Tibial artery (tissue), 4 donors: ENCODE data around the gene CDC73.

Experiments used
- DNase-seq, 2 donors: peaks; one replicate each; pipeline ENCODE4 v3.0.0-alpha.2; 2019
- H3K27ac ChIP-seq, 2 donors: fragments of 200-600 bp; sonication (generic) in 1 of 2; 1 replicate in 1 of 2; 2 replicates in 1 of 2; pipeline ENCODE4 v1.5.1; 2018 to 2019; ENCODE audit warnings: mild to moderate bottlenecking in 1 of 2
- H3K27me3 ChIP-seq, 2 donors: fragments of 200-600 bp; sonication (generic) in 1 of 2; one replicate each; pipeline versions ENCODE4 v1.5.1 to v1.6.0; 2016 to 2019
- H3K36me3 ChIP-seq, 3 donors: fragments of 200-600 bp; sonication (generic) in 2 of 3; one replicate each; pipeline ENCODE4 v1.5.1; 2016 to 2019; ENCODE audit warnings: mild to moderate bottlenecking in 2 of 3
- H3K4me1 ChIP-seq, 4 donors: fragments of 200-600 bp; sonication (generic) in 2 of 4; 1 replicate in 3 of 4; 2 replicates in 1 of 4; pipeline ENCODE4 v1.5.1; 2016 to 2019
- H3K4me3 ChIP-seq, 2 donors: fragments of 200-600 bp; sonication (generic) in 1 of 2; 1 replicate in 1 of 2; 2 replicates in 1 of 2; pipeline ENCODE4 v1.5.1; 2018 to 2019; ENCODE audit warnings: mild to moderate bottlenecking in 2 of 2
- H3K9me3 ChIP-seq, 3 donors: fragments of 200-600 bp; sonication (generic) in 1 of 3; one replicate each; pipeline ENCODE4 v1.5.1; 2016 to 2019
- intact Hi-C: fragments of 100-400 bp; cut with DNase I; formaldehyde crosslinking; loops from one replicate; pipeline ENCODE4 v1.15.0; 2023; ENCODE audit warnings: low total_unique reads
- TF ChIP-seq, protein P1 (sequence below), 2 experiments: fragments of 200-600 bp in 1 of 2; fragments of 450-650 bp in 1 of 2; IDR thresholded peaks; one replicate each; pipeline ENCODE4 v1.5.1; 2017 to 2019; ENCODE audit warnings: antibody characterized with exemption in 2 of 2, mild to moderate bottlenecking in 1 of 2, moderate library complexity in 1 of 2

The CDC73 gene

DNA sequence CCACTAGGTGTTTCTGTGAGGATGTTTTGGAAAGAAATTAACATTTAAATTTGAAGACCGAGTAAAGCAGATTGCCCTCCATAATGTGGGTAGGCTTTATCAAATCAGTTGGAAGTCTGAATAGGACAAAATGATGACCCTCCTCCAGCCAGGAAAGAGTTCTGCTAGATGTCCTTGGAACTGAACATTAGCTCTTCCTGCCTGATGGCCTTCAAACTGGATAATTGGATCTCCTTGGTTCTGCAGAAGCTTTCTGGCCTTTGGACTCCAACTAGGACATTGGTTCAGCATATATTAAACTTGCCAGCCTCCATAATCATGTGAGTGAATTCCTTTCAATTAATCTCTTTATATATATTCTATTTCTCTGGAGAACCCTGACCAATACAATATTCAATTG lies 12.2 kb upstream of the CDC73 start:
- H3K4me1 ChIP-seq = peaks cover 0 to 24% (median 9%) of the 10 kb centered on the region in 4 donors
- DNase-seq = no peak
- no peak overlapping the region for H3K27ac ChIP-seq
- intact Hi-C loops = loop anchor here (5.0 kb wide), 1 partner anchor 47 kb away; no protein-coding TSS in a partner anchor
- H3K9me3 ChIP-seq = no peaks in the 10 kb centered on the region
- no peak overlapping the region for H3K4me3 ChIP-seq
- no peaks in the 10 kb centered on the region for H3K36me3 ChIP-seq
- TF ChIP-seq, protein P1, sequence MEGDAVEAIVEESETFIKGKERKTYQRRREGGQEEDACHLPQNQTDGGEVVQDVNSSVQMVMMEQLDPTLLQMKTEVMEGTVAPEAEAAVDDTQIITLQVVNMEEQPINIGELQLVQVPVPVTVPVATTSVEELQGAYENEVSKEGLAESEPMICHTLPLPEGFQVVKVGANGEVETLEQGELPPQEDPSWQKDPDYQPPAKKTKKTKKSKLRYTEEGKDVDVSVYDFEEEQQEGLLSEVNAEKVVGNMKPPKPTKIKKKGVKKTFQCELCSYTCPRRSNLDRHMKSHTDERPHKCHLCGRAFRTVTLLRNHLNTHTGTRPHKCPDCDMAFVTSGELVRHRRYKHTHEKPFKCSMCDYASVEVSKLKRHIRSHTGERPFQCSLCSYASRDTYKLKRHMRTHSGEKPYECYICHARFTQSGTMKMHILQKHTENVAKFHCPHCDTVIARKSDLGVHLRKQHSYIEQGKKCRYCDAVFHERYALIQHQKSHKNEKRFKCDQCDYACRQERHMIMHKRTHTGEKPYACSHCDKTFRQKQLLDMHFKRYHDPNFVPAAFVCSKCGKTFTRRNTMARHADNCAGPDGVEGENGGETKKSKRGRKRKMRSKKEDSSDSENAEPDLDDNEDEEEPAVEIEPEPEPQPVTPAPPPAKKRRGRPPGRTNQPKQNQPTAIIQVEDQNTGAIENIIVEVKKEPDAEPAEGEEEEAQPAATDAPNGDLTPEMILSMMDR (IDR thresholded peaks at IDR 0.05) = no peak
- H3K27me3 ChIP-seq = no peaks in the 10 kb centered on the region

DNA sequence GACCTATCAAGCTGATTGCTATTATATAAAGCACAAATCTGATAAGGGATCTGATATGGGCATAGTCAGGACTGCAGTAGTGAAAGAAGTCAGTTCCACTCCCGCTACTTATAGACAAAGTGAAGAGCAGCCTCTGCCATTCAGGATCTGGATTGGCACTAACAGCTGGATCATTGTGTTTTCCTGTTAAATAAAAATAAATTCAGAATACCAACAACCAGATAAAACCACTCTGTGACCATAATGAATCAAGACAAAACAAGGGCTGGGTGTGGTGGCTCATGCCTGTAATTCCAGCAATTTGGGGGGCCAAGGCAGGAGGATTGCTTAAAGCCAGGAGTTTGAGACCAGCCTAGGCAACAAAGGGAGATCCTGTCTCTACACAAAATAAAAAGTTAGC lies 11.6 kb upstream of the CDC73 start:
- intact Hi-C loops = no loop called here

DNA sequence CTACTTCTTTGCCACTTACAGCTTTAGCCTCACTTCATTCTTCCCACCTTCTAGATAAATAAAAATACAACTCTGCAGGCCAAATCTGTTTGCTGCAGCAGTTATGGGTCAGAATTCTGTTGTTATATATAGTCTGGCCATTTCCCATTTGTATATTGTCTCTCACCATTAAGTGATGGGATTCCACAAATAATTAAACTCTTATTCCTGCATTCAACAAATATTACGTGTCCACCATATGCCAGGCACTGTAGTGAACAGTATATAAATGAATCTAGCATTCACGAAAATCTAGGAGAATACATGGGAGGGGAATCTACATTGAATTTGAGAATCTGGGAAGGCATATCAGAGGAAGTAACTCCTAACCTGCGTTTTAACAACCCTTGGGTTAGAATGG lies 11.0 kb upstream of the CDC73 start:
- Histone ChIP-seq H3K36me3 (no peaks in the 10 kb centered on the region), H3K9me3 (no peaks in the 10 kb centered on the region), H3K4me1 (peaks cover 0 to 29% (median 9%) of the 10 kb centered on the region in 4 donors), H3K27me3 (no peaks in the 10 kb centered on the region), H3K27ac (peak overlapping the region; percentile 69 to 72), H3K4me3 (no peak overlapping the region)
- DNase-seq = no peak
- intact Hi-C loops = no loop called here
- TF ChIP-seq, protein P1 (IDR thresholded peaks at IDR 0.05) = no peak

More for the DNA sequence above, 11.6 kb upstream of the CDC73 start:
- TF ChIP-seq, protein P1 (IDR thresholded peaks at IDR 0.05) = no peak
- H3K27ac ChIP-seq = peak overlapping the region in 1 of 2 donors; percentile 72
- no peaks in the 10 kb centered on the region for H3K36me3 ChIP-seq
- H3K27me3 ChIP-seq = no peaks in the 10 kb centered on the region
- H3K9me3 ChIP-seq = no peaks in the 10 kb centered on the region
- H3K4me3 ChIP-seq = no peak overlapping the region
- H3K4me1 ChIP-seq = peaks cover 0 to 25% (median 9%) of the 10 kb centered on the region in 4 donors
- no peak for DNase-seq

DNA sequence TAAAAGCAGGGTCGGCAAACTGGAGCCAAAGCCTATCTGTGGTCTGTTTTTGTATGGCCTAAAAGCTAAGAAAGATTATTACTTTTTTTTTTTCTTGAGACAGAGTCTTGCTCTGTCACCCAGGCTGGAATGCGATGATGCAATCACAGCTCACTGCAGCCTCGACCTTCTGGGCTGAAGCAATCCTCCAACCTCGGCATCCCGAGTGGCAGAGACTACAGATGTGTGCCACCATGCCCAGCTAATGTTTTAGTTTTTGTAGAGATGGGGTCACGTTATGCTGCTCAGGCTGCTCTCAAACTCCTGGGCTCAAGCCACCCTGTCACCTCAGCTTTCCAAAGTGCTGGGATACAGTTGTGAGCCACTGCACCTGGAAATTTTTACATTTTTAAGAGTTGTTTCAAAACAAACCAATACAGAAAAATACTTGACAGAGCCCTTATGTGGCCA lies 10.2 kb upstream of the CDC73 start:
- peaks cover 0 to 31% (median 9%) of the 10 kb centered on the region in 4 donors for H3K4me1 ChIP-seq
- no peaks in the 10 kb centered on the region for H3K36me3 ChIP-seq
- H3K27me3 ChIP-seq = no peaks in the 10 kb centered on the region
- TF ChIP-seq, protein P1 (IDR thresholded peaks at IDR 0.05) = no peak
- no peaks in the 10 kb centered on the region for H3K9me3 ChIP-seq
- no peak overlapping the region for H3K4me3 ChIP-seq
- intact Hi-C loops = no loop called here
- DNase-seq = peak; percentile 73 to 91
- peak overlapping the region; percentile 69 to 72 for H3K27ac ChIP-seq

DNA sequence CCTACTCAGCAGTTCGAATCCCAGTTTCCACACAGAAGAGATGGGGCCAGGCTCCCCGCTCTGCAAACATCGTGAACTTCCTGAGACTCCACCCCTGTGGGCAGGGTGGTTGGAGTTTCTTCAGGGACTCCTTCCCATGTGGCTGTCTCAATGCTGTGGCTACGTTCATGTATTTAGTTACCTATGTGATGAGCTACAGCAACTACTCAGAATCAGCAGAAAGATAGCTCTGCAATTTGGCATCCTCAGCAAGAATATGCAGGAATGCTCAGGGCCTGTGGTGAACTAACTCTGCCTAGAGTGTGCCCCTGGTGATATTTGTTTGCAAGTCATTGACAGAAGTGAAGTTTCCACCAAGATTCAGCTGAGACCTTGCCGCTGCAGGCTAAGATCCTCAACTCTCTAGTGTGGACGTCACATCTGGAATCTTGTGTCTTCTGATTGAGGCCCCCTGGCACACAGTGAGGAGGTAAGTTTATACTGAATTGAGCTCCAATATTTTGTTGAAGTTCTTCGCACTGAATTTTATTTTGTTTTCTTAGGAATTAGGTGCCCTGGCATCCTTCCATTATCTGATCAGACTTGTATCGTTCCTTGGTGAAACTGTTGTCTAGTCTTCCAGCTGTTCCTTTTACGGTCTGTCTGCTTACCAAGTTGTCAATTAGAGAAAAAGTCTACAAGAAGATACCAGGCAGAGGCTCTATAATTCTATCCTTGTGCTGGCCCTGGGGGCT lies 8.4 kb upstream of the CDC73 start:
- intact Hi-C loops = no loop called here
- H3K27ac ChIP-seq = no peak overlapping the region

More for the DNA sequence above, 8.4 kb upstream of the CDC73 start:
- Histone ChIP-seq H3K27me3 (no peaks in the 10 kb centered on the region), H3K4me3 (no peak overlapping the region), H3K9me3 (no peaks in the 10 kb centered on the region), H3K36me3 (no peaks in the 10 kb centered on the region), H3K4me1 (peaks cover 0 to 31% (median 9%) of the 10 kb centered on the region in 4 donors)
- TF ChIP-seq, protein P1 (IDR thresholded peaks at IDR 0.05) = no peak
- no peak for DNase-seq
